ENCODE measurements around the gene DAB1.

DNA sequence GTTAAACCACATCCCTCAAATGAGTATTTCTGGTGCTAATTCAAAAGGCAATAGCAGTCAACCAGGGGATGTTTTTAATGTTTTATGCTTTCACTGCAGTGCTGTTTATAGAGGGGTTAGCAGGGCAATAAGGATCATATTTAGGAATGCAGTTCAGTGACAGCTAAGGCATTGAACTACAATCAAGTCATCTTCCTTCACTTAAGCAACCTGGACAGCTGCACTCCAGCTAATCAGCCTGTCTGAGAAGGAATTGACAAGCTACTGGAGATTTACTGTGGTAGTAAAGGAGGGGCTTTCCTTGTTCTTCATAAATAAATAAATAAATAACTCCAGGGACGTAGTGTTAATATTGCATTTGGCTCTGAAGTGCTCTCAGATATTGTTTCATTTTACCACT lies 93.9 kb downstream of the DAB1 start:
- TF ChIP-seq, protein P1, sequence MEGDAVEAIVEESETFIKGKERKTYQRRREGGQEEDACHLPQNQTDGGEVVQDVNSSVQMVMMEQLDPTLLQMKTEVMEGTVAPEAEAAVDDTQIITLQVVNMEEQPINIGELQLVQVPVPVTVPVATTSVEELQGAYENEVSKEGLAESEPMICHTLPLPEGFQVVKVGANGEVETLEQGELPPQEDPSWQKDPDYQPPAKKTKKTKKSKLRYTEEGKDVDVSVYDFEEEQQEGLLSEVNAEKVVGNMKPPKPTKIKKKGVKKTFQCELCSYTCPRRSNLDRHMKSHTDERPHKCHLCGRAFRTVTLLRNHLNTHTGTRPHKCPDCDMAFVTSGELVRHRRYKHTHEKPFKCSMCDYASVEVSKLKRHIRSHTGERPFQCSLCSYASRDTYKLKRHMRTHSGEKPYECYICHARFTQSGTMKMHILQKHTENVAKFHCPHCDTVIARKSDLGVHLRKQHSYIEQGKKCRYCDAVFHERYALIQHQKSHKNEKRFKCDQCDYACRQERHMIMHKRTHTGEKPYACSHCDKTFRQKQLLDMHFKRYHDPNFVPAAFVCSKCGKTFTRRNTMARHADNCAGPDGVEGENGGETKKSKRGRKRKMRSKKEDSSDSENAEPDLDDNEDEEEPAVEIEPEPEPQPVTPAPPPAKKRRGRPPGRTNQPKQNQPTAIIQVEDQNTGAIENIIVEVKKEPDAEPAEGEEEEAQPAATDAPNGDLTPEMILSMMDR (IDR thresholded peaks at IDR 0.05) = no peak
- no peak for TF ChIP-seq POLR2A (IDR thresholded peaks at IDR 0.05)
